ENCODE data around the gene ECT2L.

- TF ChIP-seq CTCF (conservative IDR thresholded peaks at IDR 0.05; ENCODE audit: low read depth, low read length): no peak
- no peak for TF ChIP-seq EZH2 (IDR thresholded peaks at IDR 0.05; ENCODE audit: borderline replicate concordance, low read depth, low read length, poor library complexity, severe bottlenecking)
Measured at GRCh38 chr6:138864343-138864890, 68.5 kb downstream of the ECT2L start.
